Measurements from ENCODE around the gene ECI1.
"Not testable (repeated sequence)": the region's sequence is repeated elsewhere in the genome, so short reads cannot be mapped to it uniquely, and the experiment has no call there.

Gene ECI1

DNA sequence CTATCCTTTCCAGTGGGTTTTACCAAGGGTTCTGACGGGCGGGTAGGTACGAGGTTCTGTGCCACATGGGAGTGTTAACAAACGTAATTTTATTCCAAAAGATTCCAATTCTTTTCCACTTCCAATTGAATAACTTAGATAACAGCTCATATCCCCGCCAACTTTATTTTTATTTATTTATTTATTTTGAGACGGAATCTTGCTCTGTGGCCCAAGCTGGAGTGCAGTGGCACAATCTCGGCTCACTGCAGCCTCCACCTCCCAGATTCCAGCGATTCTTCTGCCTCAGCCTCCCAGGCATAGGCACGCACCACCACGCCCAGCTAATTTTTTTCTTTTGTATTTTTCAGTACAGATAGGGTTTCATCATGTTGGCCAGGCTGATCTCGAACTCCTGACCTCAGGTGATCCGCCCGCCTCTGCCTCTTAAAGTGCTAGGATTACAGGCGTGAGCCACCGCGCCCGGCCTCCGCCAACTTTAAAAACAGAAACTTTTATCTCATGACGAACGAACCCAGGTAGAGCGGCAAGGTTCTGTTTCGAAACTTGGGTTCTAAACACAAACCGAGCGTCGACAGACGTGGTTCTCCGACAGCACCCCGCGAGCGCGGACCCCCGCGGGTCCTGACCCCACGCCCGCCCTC is 613 bp downstream of the ECI1 start:
- DNase-seq: no peak

DNA sequence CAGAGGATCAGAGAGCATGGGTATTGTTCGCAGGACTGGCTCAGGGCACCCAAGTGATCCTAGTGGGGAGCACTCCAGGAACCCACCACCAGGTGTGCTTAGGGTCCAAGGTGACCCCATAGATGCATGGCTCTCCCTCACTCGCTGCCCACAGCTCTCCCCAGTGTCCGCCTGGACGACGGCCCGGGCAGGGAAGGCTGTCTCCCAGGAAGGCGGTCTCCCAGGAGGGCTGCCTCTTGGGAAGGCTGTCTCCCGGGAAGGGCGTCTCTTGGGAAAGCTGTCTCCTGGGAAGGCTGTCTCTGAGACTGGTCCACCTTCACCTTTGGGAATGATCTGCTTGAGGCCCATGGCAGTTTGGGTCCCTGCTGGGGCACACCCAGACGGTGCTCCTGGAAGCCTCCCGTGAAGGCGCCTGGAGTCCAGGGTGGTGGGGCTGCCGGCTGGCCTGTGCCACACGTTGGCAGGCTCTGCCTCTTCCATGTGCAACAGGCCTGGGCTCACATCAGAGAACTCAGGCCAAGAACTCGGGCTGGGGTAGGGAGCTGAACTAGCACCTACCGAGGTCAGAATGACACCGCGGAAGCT is 5.0 kb downstream of the ECI1 start:
- no peak for DNase-seq

DNA sequence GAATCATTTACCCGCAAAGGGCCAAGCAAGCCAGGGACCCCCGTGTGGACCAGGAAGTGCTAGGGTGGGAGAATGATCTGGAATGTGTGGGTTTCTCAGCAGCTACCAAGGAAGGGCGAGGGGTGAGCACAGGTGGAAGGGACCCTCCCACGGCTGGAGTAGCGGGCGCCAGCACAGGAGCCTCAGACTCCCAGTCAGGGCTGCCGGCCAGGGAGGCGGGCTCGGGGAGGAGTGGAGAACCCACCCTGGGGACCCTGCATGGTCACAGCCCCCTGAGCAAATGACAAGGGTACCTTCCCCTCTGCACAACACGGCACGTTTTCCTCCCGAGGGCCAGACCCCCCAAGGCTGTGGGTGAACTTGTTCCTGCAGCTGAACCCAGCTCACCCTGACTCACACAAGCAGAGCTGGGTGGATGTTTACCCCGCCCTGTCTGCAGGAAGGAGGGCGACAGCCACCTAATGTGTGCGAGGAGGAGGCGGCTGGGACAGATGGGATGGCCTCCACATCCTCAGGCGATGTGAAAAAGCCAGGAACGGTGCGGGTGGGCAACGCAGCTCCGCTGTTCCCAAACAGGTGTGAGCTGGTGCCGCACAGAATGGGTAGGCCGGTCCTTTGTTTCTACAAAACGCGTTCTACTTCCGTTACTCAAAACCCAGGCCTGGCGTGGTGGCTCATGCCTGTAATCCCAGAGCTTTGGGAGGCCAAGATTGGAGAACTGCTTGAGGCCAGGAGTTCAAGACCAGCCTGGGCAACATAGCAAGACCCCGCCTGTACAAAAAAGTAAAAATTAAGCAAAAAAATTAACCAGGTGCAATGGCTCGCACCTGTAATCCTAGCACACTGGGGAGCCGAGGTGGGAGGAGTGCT is 6.2 kb downstream of the ECI1 start:
- DNase-seq: no peak

DNA sequence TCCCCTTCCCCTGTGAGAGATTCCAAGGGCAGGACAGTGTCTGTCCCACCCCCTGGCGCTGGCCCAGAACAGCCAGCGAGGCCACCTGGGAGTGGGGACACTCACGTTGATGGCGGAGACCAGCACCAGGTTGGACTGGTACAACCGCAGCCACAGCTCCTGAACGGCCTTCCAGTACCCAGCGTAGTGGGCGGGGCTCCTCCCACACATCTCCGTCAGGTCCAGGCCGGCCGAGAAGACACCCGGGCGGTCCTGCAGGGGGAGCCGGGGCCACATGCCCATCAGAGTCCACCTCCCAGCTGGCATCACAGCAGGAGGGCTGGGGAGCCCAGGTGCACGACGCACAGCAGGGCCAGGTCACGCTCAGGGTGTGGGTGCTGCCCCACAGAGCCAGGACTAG is 7.1 kb downstream of the ECI1 start:
- no peak for DNase-seq

DNA sequence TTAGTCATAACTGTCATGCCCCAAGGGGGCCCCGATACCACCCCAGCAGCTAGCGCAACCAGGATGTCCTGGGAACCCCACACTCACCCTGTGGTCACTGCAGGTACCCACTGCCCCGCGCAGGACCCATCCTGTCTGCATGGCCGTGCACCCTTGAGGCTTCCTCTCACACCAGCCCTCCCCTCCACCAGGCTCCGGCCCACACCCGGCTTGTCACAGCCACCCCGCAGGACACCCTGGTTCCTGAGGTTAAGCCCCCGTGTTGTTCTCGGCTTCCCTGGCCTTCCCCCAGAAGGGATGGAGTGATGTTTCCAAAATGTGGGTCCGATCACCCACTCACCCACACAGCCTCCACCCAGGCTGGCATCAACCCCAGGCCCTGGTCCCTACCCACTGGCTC is 7.6 kb downstream of the ECI1 start:
- no peak for DNase-seq

DNA sequence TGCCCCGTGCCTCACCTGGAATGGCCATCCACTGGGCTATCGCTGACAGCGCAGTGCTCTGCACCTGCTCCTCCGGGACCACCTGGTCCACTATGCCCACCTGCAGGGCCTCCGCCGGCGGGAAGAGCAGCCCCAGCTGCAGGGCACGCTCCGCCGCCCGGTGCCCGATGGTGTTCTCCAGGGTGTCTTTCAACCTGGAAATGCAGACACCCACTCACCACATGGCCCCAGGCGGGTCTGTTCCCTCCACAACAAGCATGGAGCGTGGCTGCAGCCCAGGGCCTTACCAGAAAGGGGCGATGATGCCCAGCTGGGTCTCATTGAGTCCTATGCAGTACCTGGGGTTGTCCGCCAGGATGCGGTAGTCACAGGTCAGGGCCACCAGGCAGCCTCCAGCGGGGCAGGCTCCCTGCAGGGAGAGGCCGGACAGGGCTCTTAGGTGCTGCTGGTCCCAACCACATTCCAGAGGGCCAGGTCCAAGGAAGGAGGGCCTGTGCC is 8.3 kb downstream of the ECI1 start:
- DNase-seq: no peak

DNA sequence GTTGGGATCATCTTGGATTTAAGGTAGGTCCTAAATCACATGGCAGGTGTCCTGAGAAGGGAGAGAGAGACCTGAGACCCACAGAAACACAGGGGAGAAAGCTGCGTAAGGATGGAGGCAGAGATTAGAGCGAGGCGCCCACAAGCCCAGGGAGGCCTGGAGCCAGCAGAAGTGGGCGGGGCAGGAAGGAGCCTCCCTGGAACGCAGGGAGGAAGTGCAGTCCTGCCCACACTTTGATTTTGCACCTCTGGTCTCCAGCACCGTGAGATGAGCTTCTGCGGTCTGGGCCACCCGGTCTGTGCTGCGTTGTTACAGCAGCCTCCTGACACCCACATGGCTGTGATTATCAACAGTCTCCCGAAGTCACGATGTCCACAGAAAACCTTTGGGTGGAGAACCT is 8.8 kb downstream of the ECI1 start:
- DNase-seq: no peak

DNA sequence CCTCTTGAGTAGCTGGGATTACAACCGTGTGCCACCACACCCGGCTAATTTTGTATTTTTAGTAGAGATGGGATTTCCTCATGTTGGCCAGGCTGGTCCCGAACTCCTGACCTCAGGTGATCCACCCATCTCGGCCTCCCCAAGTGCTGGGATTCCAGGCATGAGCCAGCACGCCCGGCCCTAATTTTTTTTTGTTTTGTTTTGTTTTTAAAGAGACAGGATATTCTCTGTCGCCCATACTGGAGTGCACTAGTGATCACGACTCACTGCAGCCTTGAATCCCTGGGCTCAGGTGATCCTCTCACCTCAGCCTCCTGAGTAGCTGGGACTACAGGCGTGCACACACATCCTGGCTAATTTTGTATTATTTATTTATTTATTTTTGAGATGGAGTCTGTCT is 11.1 kb downstream of the ECI1 start:
- not testable (repeated sequence) for DNase-seq

DNA sequence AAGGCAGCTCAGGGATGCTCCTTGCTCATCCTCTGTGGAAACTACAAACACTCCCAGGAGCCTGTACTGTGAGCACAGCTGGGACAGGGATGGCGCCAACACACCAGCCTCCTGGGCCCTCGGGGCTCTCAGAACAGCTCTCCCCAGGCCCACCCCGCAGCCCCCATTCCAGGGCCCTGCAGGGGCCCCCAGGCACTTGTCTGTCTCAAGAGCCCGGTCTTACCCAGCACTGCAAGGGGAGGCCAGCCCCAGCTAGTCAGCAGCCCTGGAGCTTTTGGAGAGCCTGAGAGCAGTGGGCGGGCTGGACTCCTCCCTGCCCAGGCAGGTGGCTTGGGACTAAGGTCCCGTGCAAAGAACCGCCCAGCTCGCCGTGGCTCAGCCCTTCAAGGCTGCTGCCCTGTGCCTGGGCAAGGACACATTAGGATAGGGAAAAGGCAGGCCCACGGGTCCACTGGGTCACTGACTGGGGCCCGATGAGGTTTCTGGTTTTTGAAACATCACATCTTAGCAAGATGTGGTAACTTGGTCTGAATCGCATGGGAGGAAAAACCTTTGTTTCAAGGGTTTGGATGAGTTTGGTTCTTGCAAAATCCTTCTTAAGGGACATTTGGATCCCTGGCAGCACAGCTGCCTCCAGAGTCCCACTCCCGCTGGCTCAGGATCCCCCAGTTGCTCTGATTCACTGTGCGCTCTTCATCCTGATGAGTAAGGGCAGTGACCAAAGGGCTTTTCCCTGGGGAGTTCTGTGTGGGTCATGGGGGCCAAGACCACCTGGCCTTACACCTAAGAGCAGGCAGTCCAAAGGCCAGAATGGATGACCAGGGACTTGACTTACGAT is 12.3 kb downstream of the ECI1 start:
- DNase-seq: no peak

DNA sequence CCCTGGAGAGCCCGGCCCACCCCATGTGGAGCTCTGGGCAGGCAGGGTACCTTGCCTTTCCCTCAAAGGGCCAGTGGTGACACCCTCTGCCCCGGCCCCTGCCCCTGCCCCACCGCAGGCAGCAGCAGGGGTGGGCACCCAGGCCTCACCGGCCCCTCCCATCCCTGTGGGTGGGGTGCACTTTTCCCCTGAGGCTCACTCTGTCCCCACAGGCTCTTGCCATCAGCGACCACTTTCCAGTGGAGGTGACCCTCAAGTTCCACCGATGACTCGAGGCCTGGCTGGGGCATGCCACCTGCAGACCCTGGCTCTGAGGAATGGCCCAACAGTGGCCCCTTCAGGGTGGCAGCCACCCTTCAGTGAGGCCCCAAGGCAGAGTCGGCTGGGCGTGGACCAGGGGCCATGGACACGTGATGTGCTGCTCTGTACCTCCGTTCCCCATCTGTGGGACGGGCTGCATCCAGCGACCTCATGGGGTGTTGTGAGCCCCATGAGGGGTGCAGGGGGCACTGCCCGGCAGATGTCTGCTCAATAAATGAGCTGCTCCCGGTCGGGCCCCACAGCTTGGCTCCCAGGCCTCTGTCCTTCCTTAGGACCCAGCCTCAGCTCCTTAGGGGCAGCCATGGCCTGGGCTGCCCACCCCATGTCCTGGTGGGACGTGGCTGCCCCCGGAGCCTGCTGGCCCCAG is 13.1 kb downstream of the ECI1 start:
- DNase-seq: no peak

DNA sequence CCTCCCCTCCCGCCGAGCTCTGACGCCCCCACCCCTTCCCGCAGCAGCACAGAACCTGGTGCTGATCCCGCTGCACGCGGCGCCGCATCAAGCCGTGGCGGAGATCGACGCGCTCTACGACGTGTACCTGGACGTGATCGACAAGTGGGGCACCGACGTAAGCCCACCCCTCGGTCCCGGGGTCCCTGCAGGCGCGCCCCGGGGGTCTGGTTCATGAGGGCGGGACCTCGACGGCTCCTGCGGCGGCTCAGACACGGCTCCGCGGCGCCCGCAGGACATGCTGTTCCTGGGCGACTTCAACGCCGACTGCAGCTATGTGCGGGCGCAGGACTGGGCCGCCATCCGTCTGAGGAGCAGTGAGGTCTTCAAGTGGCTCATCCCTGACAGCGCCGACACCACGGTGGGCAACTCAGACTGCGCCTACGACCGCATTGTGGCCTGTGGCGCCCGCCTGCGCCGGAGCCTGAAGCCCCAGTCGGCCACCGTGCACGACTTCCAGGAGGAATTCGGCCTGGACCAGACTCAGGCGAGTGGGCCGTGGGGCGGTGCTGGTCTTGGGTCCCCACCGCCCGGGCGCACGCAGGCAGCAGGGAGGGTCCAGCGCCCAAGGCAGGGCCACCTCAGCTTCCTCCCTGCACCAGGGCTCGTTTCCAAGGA is 13.8 kb downstream of the ECI1 start:
- no peak for DNase-seq

DNA sequence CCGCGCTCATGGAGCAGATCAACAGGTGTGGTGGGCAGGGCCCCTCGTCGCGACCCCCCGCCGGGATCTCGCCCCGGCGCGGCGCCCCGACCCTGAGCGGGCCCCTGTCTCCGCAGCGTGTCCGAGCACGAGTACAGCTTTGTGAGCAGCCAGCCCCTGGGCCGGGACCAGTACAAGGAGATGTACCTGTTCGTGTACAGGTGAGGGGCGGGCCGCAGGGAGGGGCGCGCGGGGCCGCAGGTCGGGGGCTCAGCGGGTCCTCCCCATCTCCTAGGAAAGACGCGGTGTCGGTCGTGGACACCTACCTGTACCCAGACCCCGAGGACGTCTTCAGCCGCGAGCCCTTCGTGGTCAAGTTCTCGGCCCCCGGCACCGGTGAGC is 14.3 kb downstream of the ECI1 start:
- no peak for DNase-seq

DNA sequence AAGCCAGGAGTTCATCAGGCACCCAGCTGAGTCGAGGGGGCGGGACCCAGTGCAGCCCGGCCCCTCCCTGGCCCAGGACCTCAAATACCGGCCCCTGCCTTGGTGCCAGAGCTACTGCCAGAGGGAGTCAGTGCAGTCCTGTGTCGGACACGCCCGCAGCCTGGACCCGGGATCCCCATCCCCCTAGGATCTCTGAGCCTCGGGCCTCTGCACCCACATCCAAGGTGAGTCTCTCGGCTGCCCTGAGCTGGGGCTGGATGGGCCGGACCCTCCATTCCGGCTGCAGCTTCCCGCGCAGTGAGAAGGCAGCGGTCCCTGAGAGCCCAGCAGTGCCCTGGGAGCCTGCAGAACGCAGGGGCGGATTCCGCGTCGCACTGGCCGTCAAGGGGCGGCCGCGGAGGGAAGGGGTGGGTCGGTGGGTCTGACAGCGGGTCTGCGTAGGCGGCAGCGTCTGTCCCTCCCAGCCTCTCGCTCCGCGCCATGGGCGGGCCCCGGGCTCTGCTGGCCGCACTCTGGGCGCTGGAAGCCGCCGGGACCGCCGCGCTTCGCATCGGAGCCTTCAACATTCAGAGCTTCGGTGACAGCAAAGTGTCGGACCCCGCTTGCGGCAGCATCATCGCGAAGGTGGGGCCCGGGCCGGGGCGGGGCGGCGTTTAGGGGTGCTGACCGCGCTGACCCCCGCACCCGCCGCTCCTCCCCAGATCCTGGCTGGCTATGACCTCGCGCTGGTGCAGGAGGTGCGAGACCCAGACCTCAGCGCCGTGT is 14.9 kb downstream of the ECI1 start, which contains the start of gene DNASE1L2:
Gene DNASE1L2, plus strand, starts transcription at position 108 of the 765 bp plus-strand sequence. Its CDS starts 373 bp downstream, at position 481.
- no peak for DNase-seq

DNA sequence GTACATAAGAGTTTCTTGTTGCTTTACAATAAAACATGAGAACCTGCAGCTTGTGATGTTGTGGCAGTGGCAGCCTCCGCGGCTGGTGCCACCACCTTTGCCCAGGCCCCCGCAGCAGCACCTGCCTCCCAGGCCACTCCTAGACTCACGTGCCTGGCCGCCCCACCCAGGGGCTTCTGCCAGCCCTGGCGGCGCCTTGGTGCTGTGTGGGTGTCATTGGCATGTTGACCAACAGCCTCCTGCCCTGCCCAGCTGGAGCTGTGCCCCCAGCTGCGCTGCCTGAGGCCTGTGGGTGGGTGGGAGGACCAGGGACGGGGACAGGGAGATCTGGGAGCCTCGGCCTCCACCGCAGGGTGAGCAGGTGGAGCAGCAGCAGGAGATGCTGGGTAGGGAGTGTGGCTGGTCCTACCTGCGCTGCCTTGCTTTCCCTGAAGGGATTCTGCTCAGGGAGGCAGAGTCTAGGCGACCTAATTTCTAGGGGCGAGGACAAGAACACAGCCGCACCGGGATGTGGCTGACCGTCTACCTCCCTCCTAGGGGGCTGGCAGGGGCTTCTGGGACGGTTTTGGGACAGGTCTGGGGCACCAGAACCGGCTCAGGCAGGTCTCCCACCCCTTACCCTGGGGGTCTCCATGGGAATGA is 15.6 kb downstream of the ECI1 start:
- DNase-seq: no peak

DNA sequence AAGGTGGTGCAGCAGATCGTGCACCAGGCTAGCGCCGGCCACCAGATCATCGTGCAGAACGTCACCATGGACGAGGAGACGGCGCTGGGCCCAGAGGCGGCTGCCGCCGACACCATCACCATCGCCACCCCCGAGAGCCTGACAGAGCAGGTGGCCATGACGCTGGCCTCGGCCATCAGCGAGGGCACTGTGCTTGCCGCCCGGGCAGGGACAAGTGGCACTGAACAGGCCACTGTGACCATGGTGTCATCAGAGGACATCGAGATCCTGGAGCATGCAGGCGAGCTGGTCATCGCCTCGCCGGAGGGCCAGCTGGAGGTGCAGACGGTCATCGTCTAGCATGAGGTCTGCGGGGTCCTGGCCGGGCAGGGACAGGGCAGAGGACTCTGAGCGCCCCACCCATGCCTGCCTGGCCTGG is 16.1 kb downstream of the ECI1 start:
- no peak for DNase-seq

DNA sequence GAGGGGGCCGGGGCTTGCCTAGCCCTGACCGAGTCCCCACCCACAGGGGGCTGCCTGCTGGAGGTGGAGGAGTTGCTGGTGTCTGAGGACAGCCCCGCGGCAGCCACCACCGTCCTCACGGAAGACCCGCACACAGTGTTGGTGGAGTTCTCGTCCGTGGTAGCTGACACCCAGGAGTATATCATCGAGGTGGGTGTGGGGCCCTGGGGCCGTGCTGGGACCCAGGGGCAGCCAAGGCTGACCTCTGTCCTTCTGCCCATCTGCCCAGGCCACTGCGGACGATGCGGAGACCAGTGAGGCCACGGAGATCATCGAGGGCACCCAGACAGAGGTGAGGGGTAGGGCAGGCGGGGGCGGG is 16.6 kb downstream of the ECI1 start:
- DNase-seq: no peak

DNA sequence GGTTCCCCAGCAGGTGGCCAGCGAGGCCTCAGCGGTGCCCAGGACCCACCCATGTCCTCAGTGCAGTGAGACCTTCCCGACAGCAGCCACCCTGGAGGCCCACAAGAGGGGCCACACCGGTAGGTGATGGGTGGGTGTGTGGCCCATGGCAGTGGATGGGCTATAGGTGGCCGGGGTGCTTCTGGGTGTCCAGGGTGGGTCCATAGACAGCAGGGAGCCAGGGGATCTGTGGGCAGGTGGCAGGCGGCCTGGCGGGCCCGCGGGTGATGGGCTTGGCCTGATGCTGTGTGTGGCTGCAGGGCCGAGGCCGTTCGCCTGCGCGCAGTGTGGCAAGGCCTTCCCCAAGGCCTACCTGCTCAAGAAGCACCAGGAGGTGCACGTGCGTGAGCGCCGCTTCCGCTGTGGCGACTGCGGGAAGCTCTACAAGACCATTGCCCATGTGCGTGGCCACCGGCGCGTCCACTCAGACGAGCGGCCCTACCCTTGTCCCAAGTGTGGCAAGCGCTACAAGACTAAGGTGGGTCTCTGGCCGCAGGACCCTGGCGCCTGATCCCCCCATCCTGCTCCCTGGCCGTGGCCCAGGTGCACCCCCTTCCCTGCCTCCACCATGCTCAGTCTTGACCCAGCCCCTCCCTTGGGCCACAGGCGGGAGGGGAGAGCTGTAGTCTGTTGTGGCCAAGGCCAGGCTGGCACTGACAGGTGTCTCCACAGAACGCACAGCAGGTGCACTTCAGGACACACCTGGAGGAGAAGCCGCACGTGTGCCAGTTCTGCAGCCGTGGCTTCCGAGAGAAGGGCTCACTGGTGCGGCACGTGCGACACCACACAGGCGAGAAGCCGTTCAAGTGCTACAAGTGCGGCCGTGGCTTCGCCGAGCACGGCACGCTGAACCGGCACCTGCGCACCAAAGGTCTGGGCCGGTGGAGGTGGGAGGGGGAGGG is 17.2 kb downstream of the ECI1 start:
- peak; percentile 73 for DNase-seq

DNA sequence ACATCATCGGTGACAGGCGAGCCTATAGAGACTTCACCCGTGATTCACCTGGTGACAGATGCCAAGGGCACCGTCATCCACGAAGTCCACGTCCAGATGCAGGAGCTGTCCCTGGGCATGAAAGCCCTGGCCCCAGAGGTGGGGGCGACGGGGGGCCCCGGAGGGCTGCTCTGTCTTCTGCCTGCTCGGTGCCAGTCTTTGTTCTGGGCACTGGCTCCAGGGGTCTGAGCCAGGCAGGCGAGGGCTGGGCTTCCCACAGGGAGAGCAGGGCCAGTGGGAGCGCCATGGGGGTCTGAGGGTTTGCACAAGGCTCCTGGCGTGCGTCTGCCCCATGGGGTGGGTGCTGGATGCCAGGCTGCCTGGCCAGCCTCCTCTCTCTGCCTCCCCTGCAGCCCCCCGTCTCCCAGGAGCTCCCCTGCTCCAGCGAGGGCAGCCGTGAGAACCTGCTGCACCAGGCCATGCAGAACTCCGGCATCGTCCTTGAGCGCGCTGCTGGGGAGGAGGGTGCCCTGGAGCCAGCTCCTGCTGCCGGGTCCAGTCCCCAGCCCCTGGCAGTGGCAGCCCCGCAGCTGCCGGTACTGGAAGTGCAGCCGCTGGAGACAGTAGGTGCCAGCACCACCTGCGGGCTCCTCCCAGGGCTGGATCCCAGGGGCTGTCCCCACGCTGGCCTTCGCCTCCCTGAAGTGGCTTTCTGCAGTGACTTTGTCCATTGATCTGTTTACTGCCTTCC is 18.2 kb downstream of the ECI1 start:
- DNase-seq: no peak

Data from NCI-H345 (cell line).